Type B pancreatic cell (in vitro differentiated cells): ENCODE measurements around the gene SH2D4B. TPM values are rescaled to one million over a fixed set of nuclear protein-coding genes. Genes with fewer than 3 reads are reported as not detected.
A peak's percentile ranks its signal among the peaks of the same experiment; 100 is the strongest.

Experiments
- DNase-seq: peaks from one replicate; pipeline ENCODE4 v3.0.0; 2021; ENCODE audit warnings: mixed read lengths; ENCODE audit not compliant: unreplicated experiment; ENCODE audit errors: extremely low spot score
- H3K27ac Mint-ChIP-seq: 2 replicates; pipeline ENCODE4 v1.8.0; 2021; ENCODE audit warnings: mild to moderate bottlenecking, mixed read lengths
- H3K27me3 Mint-ChIP-seq: 2 replicates; pipeline ENCODE4 v1.8.0; 2021; ENCODE audit warnings: mixed read lengths
- H3K36me3 Mint-ChIP-seq: 2 replicates; pipeline ENCODE4 v1.8.0; 2021; ENCODE audit warnings: mixed read lengths
- H3K4me1 Mint-ChIP-seq: one replicate; pipeline ENCODE4 v1.8.0; 2021; ENCODE audit warnings: mixed read lengths; ENCODE audit not compliant: unreplicated experiment
- H3K4me3 Mint-ChIP-seq: 2 replicates; pipeline ENCODE4 v1.8.0; 2021; ENCODE audit warnings: mild to moderate bottlenecking, mixed read lengths
- H3K9me3 Mint-ChIP-seq: 2 replicates; pipeline ENCODE4 v1.8.0; 2021; ENCODE audit warnings: mixed read lengths
- total RNA-seq: library from RNA; stranded (reverse); gene quantifications from 2 replicates; pipeline ENCODE4 v1.2.1, GENCODE V29; 2021; ENCODE audit warnings: low replicate concordance
- TF ChIP-seq, protein P1 (sequence below): fragments of 200-600 bp; sonication (generic); conservative IDR thresholded peaks from 2 replicates; pipeline ENCODE4 v1.5.0; 2021; ENCODE audit warnings: antibody characterized with exemption, mild to moderate bottlenecking

The SH2D4B gene
- total RNA-seq, 1 donor from 2014 or later = 0.10 TPM

DNA sequence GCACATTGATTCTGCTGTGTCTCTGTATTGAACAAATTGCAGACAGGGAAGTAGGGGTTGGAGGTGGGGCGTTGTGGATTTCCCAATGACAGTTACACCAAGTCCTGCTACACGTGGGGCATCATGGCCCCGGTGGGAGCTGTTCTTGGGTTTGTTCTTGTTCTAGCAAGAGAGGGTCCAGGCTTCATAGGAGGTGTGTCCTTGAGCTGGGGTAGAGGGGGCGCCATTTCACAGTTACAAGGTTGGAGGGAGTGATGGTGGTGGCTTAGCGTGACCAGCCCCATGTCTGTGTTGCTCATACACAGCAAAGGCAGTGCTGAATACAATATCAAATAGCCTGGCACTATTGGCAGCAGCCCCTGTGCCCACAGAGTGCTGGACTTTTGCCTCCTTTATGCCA lies 15.7 kb downstream of the SH2D4B start:
- TF ChIP-seq, protein P1, sequence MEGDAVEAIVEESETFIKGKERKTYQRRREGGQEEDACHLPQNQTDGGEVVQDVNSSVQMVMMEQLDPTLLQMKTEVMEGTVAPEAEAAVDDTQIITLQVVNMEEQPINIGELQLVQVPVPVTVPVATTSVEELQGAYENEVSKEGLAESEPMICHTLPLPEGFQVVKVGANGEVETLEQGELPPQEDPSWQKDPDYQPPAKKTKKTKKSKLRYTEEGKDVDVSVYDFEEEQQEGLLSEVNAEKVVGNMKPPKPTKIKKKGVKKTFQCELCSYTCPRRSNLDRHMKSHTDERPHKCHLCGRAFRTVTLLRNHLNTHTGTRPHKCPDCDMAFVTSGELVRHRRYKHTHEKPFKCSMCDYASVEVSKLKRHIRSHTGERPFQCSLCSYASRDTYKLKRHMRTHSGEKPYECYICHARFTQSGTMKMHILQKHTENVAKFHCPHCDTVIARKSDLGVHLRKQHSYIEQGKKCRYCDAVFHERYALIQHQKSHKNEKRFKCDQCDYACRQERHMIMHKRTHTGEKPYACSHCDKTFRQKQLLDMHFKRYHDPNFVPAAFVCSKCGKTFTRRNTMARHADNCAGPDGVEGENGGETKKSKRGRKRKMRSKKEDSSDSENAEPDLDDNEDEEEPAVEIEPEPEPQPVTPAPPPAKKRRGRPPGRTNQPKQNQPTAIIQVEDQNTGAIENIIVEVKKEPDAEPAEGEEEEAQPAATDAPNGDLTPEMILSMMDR = no peak
- H3K9me3 Mint-ChIP-seq = no peaks in the 10 kb centered on the region
- H3K27me3 Mint-ChIP-seq = peaks cover 7% of the 10 kb centered on the region
- H3K4me1 Mint-ChIP-seq = peaks cover 7% of the 10 kb centered on the region
- no peak overlapping the region for H3K27ac Mint-ChIP-seq
- no peak overlapping the region for H3K4me3 Mint-ChIP-seq
- H3K36me3 Mint-ChIP-seq = no peaks in the 10 kb centered on the region
- peak; percentile 22 for DNase-seq

DNA sequence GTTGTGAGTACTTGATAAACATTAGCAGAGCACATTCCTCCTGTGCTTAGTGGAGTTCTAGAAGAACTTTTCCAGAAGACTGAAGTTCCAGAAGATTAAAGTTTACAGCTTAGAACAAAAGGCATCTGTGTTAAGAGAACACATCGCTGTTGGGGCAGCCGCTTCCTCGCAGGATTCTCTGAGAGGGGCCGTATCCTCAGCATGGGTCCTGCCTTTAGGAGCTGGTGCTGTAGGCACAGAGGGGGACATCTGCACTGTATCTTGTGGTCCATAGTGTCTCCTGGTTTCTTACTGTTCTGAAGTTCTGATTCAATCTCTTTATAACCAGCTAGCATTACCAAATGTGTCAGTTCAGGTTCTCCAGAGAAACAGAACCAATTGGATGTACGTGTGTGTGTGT lies 16.3 kb downstream of the SH2D4B start:
- Mint-ChIP-seq H3K36me3 (no peaks in the 10 kb centered on the region), H3K27me3 (peaks cover 7% of the 10 kb centered on the region), H3K9me3 (no peaks in the 10 kb centered on the region), H3K27ac (no peak overlapping the region), H3K4me1 (peaks cover 7% of the 10 kb centered on the region), H3K4me3 (no peak overlapping the region)
- TF ChIP-seq, protein P1 = no peak
- DNase-seq = peak; percentile 18

DNA sequence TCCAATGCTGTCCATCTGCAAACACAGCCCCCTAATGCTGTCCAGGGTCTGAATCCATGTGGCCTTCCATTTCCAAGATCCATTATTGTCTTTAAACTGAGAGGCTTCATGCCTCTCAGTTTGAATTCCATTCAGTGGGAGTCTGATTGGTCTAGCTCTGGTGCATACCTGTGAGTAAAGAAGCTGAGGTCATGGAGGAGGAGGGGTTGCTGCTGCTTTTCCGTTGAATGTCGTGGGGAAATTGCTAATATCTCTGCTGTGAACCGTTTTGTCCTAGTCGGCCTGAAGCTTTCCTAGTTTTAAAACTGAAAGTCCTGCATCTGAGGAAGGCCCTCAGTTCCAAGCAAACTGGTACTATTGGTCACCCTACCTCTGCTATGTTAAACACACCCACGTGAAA lies 17.7 kb downstream of the SH2D4B start:
- peaks cover 7% of the 10 kb centered on the region for H3K4me1 Mint-ChIP-seq
- H3K27me3 Mint-ChIP-seq = peaks cover 7% of the 10 kb centered on the region
- H3K36me3 Mint-ChIP-seq = no peaks in the 10 kb centered on the region
- TF ChIP-seq, protein P1 = no peak
- H3K27ac Mint-ChIP-seq = no peak overlapping the region
- H3K4me3 Mint-ChIP-seq = no peak overlapping the region
- DNase-seq = no peak
- H3K9me3 Mint-ChIP-seq = no peaks in the 10 kb centered on the region

DNA sequence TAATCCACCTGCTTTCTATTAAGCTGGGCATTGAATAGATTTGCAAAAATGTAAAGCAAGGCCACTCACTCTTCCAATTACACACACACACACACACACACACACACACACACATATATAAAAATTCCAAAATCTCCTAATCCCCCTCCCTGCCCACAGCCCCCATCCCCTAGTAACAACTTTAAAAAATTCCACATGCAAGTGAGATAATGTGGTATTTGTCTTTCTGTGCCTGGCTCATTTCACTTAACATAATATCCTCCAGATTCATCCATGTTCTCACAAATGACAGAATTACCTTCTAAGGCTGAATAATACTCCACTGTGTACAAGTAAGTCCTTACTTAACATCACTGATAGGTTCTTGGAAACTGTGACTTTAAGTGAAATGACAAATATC lies 24.2 kb downstream of the SH2D4B start:
- no peak for DNase-seq
- TF ChIP-seq, protein P1 = no peak
- Mint-ChIP-seq H3K4me1 (peaks cover 3% of the 10 kb centered on the region), H3K4me3 (no peak overlapping the region), H3K9me3 (no peaks in the 10 kb centered on the region), H3K27ac (no peak overlapping the region), H3K27me3 (no peaks in the 10 kb centered on the region), H3K36me3 (no peaks in the 10 kb centered on the region)

DNA sequence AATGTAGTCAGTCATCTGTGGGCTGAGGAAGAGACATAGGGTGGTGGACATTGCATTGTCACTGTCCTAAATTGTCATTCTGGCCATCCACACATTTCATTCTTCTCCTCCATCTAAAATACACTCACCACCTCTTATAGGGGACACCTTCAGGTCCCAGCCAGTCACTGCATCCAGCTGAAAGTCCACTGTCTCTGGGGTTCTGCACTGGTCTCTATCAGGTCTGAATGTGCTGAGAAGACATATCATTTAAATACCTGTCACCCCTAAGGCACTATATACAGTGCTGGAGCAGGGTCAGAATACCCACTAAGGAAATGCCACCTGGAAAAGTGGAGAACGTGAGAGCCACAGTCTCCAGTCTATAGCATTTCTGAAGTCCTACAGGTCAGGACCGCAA lies 29.6 kb downstream of the SH2D4B start:
- Mint-ChIP-seq H3K36me3 (no peaks in the 10 kb centered on the region), H3K27me3 (peaks cover 11% of the 10 kb centered on the region), H3K9me3 (no peaks in the 10 kb centered on the region), H3K27ac (no peak overlapping the region), H3K4me3 (no peak overlapping the region), H3K4me1 (no peaks in the 10 kb centered on the region)
- peak; percentile 32 for DNase-seq
- TF ChIP-seq, protein P1 = no peak
